ENCODE measurements around the gene PRPF19. TPM values are rescaled to one million over a fixed set of nuclear protein-coding genes. Genes with fewer than 3 reads are reported as not detected.

Gene PRPF19
- total and polyA plus RNA-seq, 9 of the 15 experiments (the other 6 are each of a cell fraction or from before 2014, with no cell fraction given) = 9.4 to 212 (median 73.2) TPM

DNA sequence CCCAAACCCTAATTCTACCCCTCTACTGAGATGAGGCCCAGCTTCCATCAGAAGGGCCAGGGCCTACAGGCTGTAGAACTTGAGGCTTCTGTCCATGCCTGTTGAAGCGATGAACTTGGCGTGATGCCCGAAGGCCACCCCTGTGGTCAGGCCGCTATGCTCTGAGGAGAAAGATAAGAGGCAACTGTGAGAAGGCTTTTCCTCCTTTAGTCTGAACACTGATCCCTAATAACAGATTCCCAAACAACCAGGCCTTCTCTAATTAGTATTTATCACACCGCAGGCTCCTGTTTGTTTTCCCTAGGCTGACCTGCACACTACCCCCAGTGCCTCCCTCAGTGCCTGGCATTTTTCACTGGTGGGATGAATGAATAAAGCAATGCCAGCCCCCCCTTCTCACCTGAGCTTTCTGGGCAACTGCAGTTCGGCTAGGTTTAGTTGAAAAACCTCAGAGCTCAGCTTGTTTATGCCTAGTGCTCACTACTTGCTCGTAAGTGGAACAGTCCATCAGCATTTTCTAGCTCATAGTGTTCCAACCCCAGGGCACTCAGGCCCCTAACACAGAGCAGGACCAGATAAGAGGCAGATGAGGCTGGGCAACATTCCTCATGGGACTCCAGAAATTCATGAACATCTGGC lies 15.2 kb downstream of the PRPF19 start (continued):
- TF ChIP-seq EWSR1 (IDR thresholded peaks at IDR 0.05; ENCODE audit: borderline replicate concordance, low read depth, partially characterized antibody) = no peak
- no peak for TF ChIP-seq RFX7 (CRISPR knock-in tag; IDR thresholded peaks at IDR 0.05)
- no peak for TF ChIP-seq ZNF212 (CRISPR knock-in tag; IDR thresholded peaks at IDR 0.05)
- 0 out of 4 replicates have a peak, but pooled peaks have one; percentile 21 to 25 for TF ChIP-seq FOXK2 (conservative IDR thresholded peaks at IDR 0.05 in 1 of 2, IDR thresholded peaks at IDR 0.05 in 1 of 2; ENCODE audit: low read depth in 2 of 2)
- TF ChIP-seq SMAD1 (IDR thresholded peaks at IDR 0.05; ENCODE audit: low read depth, low read length, partially characterized antibody) = peak; percentile 75
- no peak for TF ChIP-seq ZNF121 (CRISPR knock-in tag; conservative IDR thresholded peaks at IDR 0.05)
- no peak for TF ChIP-seq SMARCB1 (IDR thresholded peaks at IDR 0.05; ENCODE audit: insufficient read length, low read depth)
- no peak for TF ChIP-seq PATZ1 (CRISPR knock-in tag; IDR thresholded peaks at IDR 0.05; ENCODE audit: borderline replicate concordance)
- no peak for TF ChIP-seq STAG1 (CRISPR knock-in tag; IDR thresholded peaks at IDR 0.05; ENCODE audit: borderline replicate concordance)
- no peak for TF ChIP-seq NCOA2 (IDR thresholded peaks at IDR 0.05; ENCODE audit: partially characterized antibody in 2 of 2)
- TF ChIP-seq, protein P1, sequence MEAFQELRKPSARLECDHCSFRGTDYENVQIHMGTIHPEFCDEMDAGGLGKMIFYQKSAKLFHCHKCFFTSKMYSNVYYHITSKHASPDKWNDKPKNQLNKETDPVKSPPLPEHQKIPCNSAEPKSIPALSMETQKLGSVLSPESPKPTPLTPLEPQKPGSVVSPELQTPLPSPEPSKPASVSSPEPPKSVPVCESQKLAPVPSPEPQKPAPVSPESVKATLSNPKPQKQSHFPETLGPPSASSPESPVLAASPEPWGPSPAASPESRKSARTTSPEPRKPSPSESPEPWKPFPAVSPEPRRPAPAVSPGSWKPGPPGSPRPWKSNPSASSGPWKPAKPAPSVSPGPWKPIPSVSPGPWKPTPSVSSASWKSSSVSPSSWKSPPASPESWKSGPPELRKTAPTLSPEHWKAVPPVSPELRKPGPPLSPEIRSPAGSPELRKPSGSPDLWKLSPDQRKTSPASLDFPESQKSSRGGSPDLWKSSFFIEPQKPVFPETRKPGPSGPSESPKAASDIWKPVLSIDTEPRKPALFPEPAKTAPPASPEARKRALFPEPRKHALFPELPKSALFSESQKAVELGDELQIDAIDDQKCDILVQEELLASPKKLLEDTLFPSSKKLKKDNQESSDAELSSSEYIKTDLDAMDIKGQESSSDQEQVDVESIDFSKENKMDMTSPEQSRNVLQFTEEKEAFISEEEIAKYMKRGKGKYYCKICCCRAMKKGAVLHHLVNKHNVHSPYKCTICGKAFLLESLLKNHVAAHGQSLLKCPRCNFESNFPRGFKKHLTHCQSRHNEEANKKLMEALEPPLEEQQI (IDR thresholded peaks at IDR 0.05) = no peak
- no peak for TF ChIP-seq KDM5B (IDR thresholded peaks at IDR 0.05; ENCODE audit: insufficient replicate concordance, low read depth, low read length)
- TF ChIP-seq CTBP1 (IDR thresholded peaks at IDR 0.05; ENCODE audit: borderline replicate concordance) = peak; percentile 83
- TF ChIP-seq SAFB2 (IDR thresholded peaks at IDR 0.05; ENCODE audit: borderline replicate concordance, low read depth, low read length, severe bottlenecking) = no peak
- TF ChIP-seq CCNT2 (IDR thresholded peaks at IDR 0.05; ENCODE audit: borderline replicate concordance, extremely low read depth, insufficient read length, low read depth, low read length) = no peak
- no peak for TF ChIP-seq RBM34 (IDR thresholded peaks at IDR 0.05; ENCODE audit: borderline replicate concordance, insufficient read depth, low read length)
- peak; percentile 86 for TF ChIP-seq TEAD4 (IDR thresholded peaks at IDR 0.05; ENCODE audit: low read length)
- TF ChIP-seq TEAD4 (CRISPR knock-in tag; IDR thresholded peaks at IDR 0.05; ENCODE audit: borderline replicate concordance) = no peak
- no peak for TF ChIP-seq ZNF586 (CRISPR knock-in tag; conservative IDR thresholded peaks at IDR 0.05)
- TF ChIP-seq SRSF1 (IDR thresholded peaks at IDR 0.05; ENCODE audit: low read depth, low read length) = no peak
- TF ChIP-seq BRD9 (IDR thresholded peaks at IDR 0.05; ENCODE audit: low read depth, partially characterized antibody) = no peak
- no peak for TF ChIP-seq ZBTB1 (CRISPR knock-in tag; IDR thresholded peaks at IDR 0.05; ENCODE audit: borderline replicate concordance, low read depth)
- TF ChIP-seq, protein P2, sequence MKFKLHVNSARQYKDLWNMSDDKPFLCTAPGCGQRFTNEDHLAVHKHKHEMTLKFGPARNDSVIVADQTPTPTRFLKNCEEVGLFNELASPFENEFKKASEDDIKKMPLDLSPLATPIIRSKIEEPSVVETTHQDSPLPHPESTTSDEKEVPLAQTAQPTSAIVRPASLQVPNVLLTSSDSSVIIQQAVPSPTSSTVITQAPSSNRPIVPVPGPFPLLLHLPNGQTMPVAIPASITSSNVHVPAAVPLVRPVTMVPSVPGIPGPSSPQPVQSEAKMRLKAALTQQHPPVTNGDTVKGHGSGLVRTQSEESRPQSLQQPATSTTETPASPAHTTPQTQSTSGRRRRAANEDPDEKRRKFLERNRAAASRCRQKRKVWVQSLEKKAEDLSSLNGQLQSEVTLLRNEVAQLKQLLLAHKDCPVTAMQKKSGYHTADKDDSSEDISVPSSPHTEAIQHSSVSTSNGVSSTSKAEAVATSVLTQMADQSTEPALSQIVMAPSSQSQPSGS (CRISPR knock-in tag; IDR thresholded peaks at IDR 0.05) = no peak
